DND-41 (cell line): Measurements from ENCODE around the gene CENPVL2.
"Not testable (repeated sequence)": the region's sequence is repeated elsewhere in the genome, so short reads cannot be mapped to it uniquely, and the experiment has no call there.

Experiments used
- ATAC-seq: fragments of 200-7000 bp; cut with Tn5 transposase; 3 replicates; pipeline ENCODE4 v1.9.1; 2021; ENCODE audit warnings: low read depth; ENCODE audit not compliant: insufficient read depth
- DNase-seq: peaks from one replicate; pipeline ENCODE4 v3.0.0-alpha.2; 2020
- H2AFZ ChIP-seq: 2 replicates; pipeline ENCODE4 v1.6.0; 2012; ENCODE audit warnings: low read depth, low read length
- H3K27ac ChIP-seq: 2 replicates; pipeline ENCODE4 v1.5.1; 2012; ENCODE audit warnings: low read length, inconsistent platforms
- H3K27me3 ChIP-seq: fragments of 200-600 bp; sonication (generic); 2 replicates; pipeline ENCODE4 v1.6.0; 2012; ENCODE audit warnings: low read length, mild to moderate bottlenecking, inconsistent platforms; ENCODE audit not compliant: insufficient read depth, poor library complexity
- H3K36me3 ChIP-seq: 2 replicates; pipeline ENCODE4 v1.5.1; 2012; ENCODE audit warnings: low read length, inconsistent platforms; ENCODE audit not compliant: insufficient read depth
- H3K4me1 ChIP-seq: 2 replicates; pipeline ENCODE4 v1.5.1; 2012; ENCODE audit warnings: mild to moderate bottlenecking, low read length; ENCODE audit not compliant: insufficient read depth
- H3K4me2 ChIP-seq: 2 replicates; pipeline ENCODE4 v1.6.0; 2012; ENCODE audit warnings: mild to moderate bottlenecking, moderate library complexity, low read length, inconsistent platforms; ENCODE audit not compliant: insufficient read depth
- H3K4me3 ChIP-seq, 2 experiments: fragments of 200-600 bp in 1 of 2; shearing (Covaris generic) in 1 of 2; 2 replicates each; pipeline ENCODE4 v1.5.1; 2012 to 2016; ENCODE audit warnings: inconsistent platforms in 2 of 2, low read length in 2 of 2, mild to moderate bottlenecking in 2 of 2, low read depth in 1 of 2, moderate library complexity in 1 of 2
- H3K79me2 ChIP-seq: 2 replicates; pipeline ENCODE4 v1.6.0; 2012; ENCODE audit warnings: low read length, inconsistent platforms; ENCODE audit not compliant: insufficient read depth
- H3K9ac ChIP-seq: 2 replicates; pipeline ENCODE4 v1.6.0; 2012; ENCODE audit warnings: low read depth, mild to moderate bottlenecking, inconsistent platforms, low read length, moderate library complexity
- H3K9me3 ChIP-seq: 2 replicates; pipeline ENCODE4 v1.5.1; 2012; ENCODE audit warnings: low read length, moderate library complexity, mild to moderate bottlenecking, inconsistent platforms; ENCODE audit not compliant: insufficient read depth, severe bottlenecking
- H4K20me1 ChIP-seq: 2 replicates; pipeline ENCODE4 v1.6.0; 2012; ENCODE audit warnings: low read length; ENCODE audit not compliant: insufficient read depth
- CTCF ChIP-seq: IDR thresholded peaks from 2 replicates; pipeline ENCODE4 v1.5.1; 2012; ENCODE audit warnings: borderline replicate concordance, low read length, moderate library complexity, mild to moderate bottlenecking; ENCODE audit not compliant: poor library complexity, severe bottlenecking; ENCODE audit errors: extremely low read depth
- EZH2 ChIP-seq: IDR thresholded peaks from 3 replicates; pipeline ENCODE4 v1.6.1; 2012; ENCODE audit warnings: borderline replicate concordance, low read depth, mild to moderate bottlenecking, moderate library complexity, low read length, inconsistent platforms; ENCODE audit not compliant: severe bottlenecking

Gene CENPVL2

GRCh38 chrX:51643377-51643776, 39.3 kb downstream of the CENPVL2 start:
- Histone ChIP-seq H3K9me3 (no peaks in the 10 kb centered on the region), H3K9ac (no peak overlapping the region), H3K79me2 (no peaks in the 10 kb centered on the region), H3K36me3 (no peaks in the 10 kb centered on the region), H3K4me1 (no peaks in the 10 kb centered on the region), H3K4me2 (no peak overlapping the region), H3K4me3 (no peak overlapping the region), H2AFZ (no peak overlapping the region), H4K20me1 (no peaks in the 10 kb centered on the region), H3K27ac (no peak overlapping the region), H3K27me3 (no peaks in the 10 kb centered on the region)
- ATAC-seq (no peak), DNase-seq (no peak)
- TF ChIP-seq EZH2: no peak
- TF ChIP-seq CTCF: no peak

- no peaks in the 10 kb centered on the region for H3K27me3 ChIP-seq
- no peak overlapping the region for H3K4me3 ChIP-seq
- no peaks in the 10 kb centered on the region for H3K79me2 ChIP-seq
- peak; percentile 4 for DNase-seq
- no peak overlapping the region for H3K4me2 ChIP-seq
- TF ChIP-seq CTCF (peak; percentile 44), EZH2 (no peak)
- ATAC-seq: no peak
- no peak overlapping the region for H3K27ac ChIP-seq
- H3K9me3 ChIP-seq: no peaks in the 10 kb centered on the region
- H3K4me1 ChIP-seq: no peaks in the 10 kb centered on the region
- H3K9ac ChIP-seq: no peak overlapping the region
- no peaks in the 10 kb centered on the region for H4K20me1 ChIP-seq
- H3K36me3 ChIP-seq: no peaks in the 10 kb centered on the region
- no peak overlapping the region for H2AFZ ChIP-seq
Measured at GRCh38 chrX:51641421-51642021, 41.1 kb downstream of the CENPVL2 start.

GRCh38 chrX:51636511-51636910, 46.1 kb downstream of the CENPVL2 start:
- H3K36me3 ChIP-seq, ATAC-seq, H3K27me3 ChIP-seq, H4K20me1 ChIP-seq, H3K4me3 ChIP-seq, DNase-seq, H3K9ac ChIP-seq, H3K4me2 ChIP-seq, H3K9me3 ChIP-seq, H3K4me1 ChIP-seq, H2AFZ ChIP-seq, H3K27ac ChIP-seq, H3K79me2 ChIP-seq: not testable (repeated sequence)
